Stimulated activated CD4-positive, alpha-beta T cell treated with anti-CD3 and anti-CD28 coated beads, TNF-alpha, amount 100 ng/mL, for 1 hour (primary cell): ENCODE data around the gene RFK.
"Not testable (repeated sequence)": the region's sequence is repeated elsewhere in the genome, so short reads cannot be mapped to it uniquely, and the experiment has no call there.

ENCODE experiments used
- DNase-seq, 3 donors: peaks; one replicate each; pipeline ENCODE4 v3.0.0-alpha.2; 2020; ENCODE audit warnings: low read depth in 3 of 3, low spot score in 1 of 3

The RFK gene

GRCh38 chr9:76372336-76372735 lies 21.9 kb downstream of the RFK start:
- no peak for DNase-seq

- no peak for DNase-seq
Measured at GRCh38 chr9:76371901-76372300, 22.3 kb downstream of the RFK start.

- DNase-seq, result no peak
Measured at GRCh38 chr9:76370396-76371023, 23.7 kb downstream of the RFK start.

- no peak for DNase-seq
Measured at GRCh38 chr9:76369583-76369982, 24.6 kb downstream of the RFK start.

GRCh38 chr9:76366275-76366674 lies 28.0 kb downstream of the RFK start:
- no peak for DNase-seq

GRCh38 chr9:76365028-76365427 lies 29.2 kb downstream of the RFK start:
- no peak for DNase-seq

- no peak for DNase-seq
Measured at GRCh38 chr9:76363032-76363395, 31.2 kb downstream of the RFK start.

- not testable (repeated sequence) for DNase-seq
Measured at GRCh38 chr9:76362332-76363031, 31.7 kb downstream of the RFK start.

- DNase-seq, result no peak
Measured at GRCh38 chr9:76359766-76360165, 34.5 kb downstream of the RFK start.

GRCh38 chr9:76359365-76359764 lies 34.9 kb downstream of the RFK start:
- no peak for DNase-seq

- no peak for DNase-seq
Measured at GRCh38 chr9:76358628-76359280, 35.5 kb downstream of the RFK start.

- no peak for DNase-seq
Measured at GRCh38 chr9:76357555-76357954, 36.7 kb downstream of the RFK start.

GRCh38 chr9:76355886-76356285 lies 38.3 kb downstream of the RFK start:
- DNase-seq, result no peak

GRCh38 chr9:76354221-76354620 lies 40.0 kb downstream of the RFK start:
- no peak for DNase-seq

GRCh38 chr9:76353280-76353679 lies 40.9 kb downstream of the RFK start:
- no peak for DNase-seq

- DNase-seq, result no peak
Measured at GRCh38 chr9:76352026-76352620, 42.1 kb downstream of the RFK start.

GRCh38 chr9:76351006-76351405 lies 43.2 kb downstream of the RFK start:
- no peak for DNase-seq

GRCh38 chr9:76349865-76350264 lies 44.4 kb downstream of the RFK start:
- DNase-seq, result no peak

GRCh38 chr9:76342858-76343257 lies 51.4 kb downstream of the RFK start:
- no peak for DNase-seq

- DNase-seq, result no peak
Measured at GRCh38 chr9:76342201-76342600, 52.0 kb downstream of the RFK start.

GRCh38 chr9:76341616-76342015 lies 52.6 kb downstream of the RFK start:
- DNase-seq, result no peak

- no peak for DNase-seq
Measured at GRCh38 chr9:76338418-76338817, 55.8 kb downstream of the RFK start.
